Keratinocyte (primary cell): ENCODE results near the gene CSK. TPM values are rescaled to one million over a fixed set of nuclear protein-coding genes. Genes with fewer than 3 reads are reported as not detected.

Experiments used
- DNase-seq: peaks from one replicate; pipeline ENCODE4 v3.0.0-alpha.2; 2011; ENCODE audit warnings: low read depth, missing footprints, low spot score
- FAIRE-seq: peaks from 2 replicates; lab custom pipeline; 2011; peaks lifted over from hg19 to GRCh38; lab: Jason Lieb, UNC
- H2AFZ ChIP-seq: 2 replicates; pipeline ENCODE4 v1.6.0; 2012; ENCODE audit warnings: low read length, control low read depth, inconsistent platforms; ENCODE audit not compliant: control insufficient read depth
- H3K27ac ChIP-seq: 2 replicates; pipeline ENCODE4 v1.5.1; 2011; ENCODE audit warnings: low read length; ENCODE audit not compliant: control insufficient read depth, insufficient read depth
- H3K27me3 ChIP-seq: 3 replicates; pipeline ENCODE4 v1.6.0; 2011; ENCODE audit warnings: low read length; ENCODE audit not compliant: control insufficient read depth, insufficient read depth; ENCODE audit errors: extremely low read depth
- H3K36me3 ChIP-seq, 2 experiments: 2 replicates in 1 of 2; 3 replicates in 1 of 2; pipeline ENCODE4 v1.5.1; 2011; ENCODE audit warnings: low read length in 2 of 2, mild to moderate bottlenecking in 1 of 2; ENCODE audit not compliant: control insufficient read depth in 2 of 2, insufficient read depth in 2 of 2; ENCODE audit errors: extremely low read depth in 1 of 2
- H3K4me1 ChIP-seq: 3 replicates; pipeline ENCODE4 v1.5.1; 2011; ENCODE audit warnings: low read length; ENCODE audit not compliant: control insufficient read depth, insufficient read depth; ENCODE audit errors: extremely low read depth
- H3K4me2 ChIP-seq: 3 replicates; pipeline ENCODE4 v1.6.0; 2011; ENCODE audit warnings: low read depth, low read length; ENCODE audit not compliant: control insufficient read depth, insufficient read depth; ENCODE audit errors: extremely low read depth
- H3K4me3 ChIP-seq, 3 experiments: fragments of 200-600 bp in 1 of 3; sonication (generic) in 1 of 3; 2 replicates in 2 of 3; 3 replicates in 1 of 3; pipeline ENCODE4 v1.5.1; 2011 to 2016; ENCODE audit warnings: low read length in 3 of 3, mild to moderate bottlenecking in 3 of 3, control low read depth in 2 of 3, inconsistent platforms in 1 of 3, low read depth in 1 of 3, mixed read lengths in 1 of 3, mixed run types in 1 of 3, moderate library complexity in 1 of 3; ENCODE audit not compliant: control insufficient read depth in 2 of 3, insufficient read depth in 2 of 3; ENCODE audit errors: extremely low read depth in 1 of 3
- H3K79me2 ChIP-seq: 2 replicates; pipeline ENCODE4 v1.6.0; 2012; ENCODE audit warnings: low read length; ENCODE audit not compliant: control insufficient read depth, insufficient read depth
- H3K9ac ChIP-seq: 3 replicates; pipeline ENCODE4 v1.6.0; 2011; ENCODE audit warnings: low read length; ENCODE audit not compliant: control insufficient read depth, insufficient read depth; ENCODE audit errors: extremely low read depth
- H3K9me1 ChIP-seq: 3 replicates; pipeline ENCODE4 v1.6.0; 2011; ENCODE audit warnings: low read length; ENCODE audit not compliant: control insufficient read depth, insufficient read depth; ENCODE audit errors: extremely low read depth
- H3K9me3 ChIP-seq: 2 replicates; pipeline ENCODE4 v1.5.1; 2012; ENCODE audit warnings: low read depth, low read length; ENCODE audit not compliant: control insufficient read depth
- H4K20me1 ChIP-seq: 3 replicates; pipeline ENCODE4 v1.6.0; 2011; ENCODE audit warnings: low read length; ENCODE audit not compliant: control insufficient read depth, insufficient read depth; ENCODE audit errors: extremely low read depth
- EZH2 ChIP-seq: IDR thresholded peaks from one replicate; pipeline ENCODE4 v1.6.1; 2012; ENCODE audit warnings: inconsistent platforms, mild to moderate bottlenecking, low read length, moderate library complexity
- dilution Hi-C: fragments of 300-500 bp; cut with MboI; formaldehyde crosslinking; loops from one replicate; pipeline ENCODE4 v1.7.0; 2020; ENCODE audit warnings: low sequenced_read_pairs; ENCODE audit not compliant: extremely low pct_ligation_motif_present
- polyA plus RNA-seq, 5 experiments: library from polyadenylated mRNA; depleted of rRNA in 3 of 5; stranded (reverse) in 3 of 5; stranded (forward) in 1 of 5; unstranded in 1 of 5; fragments of >200 nt; gene quantifications; 1 replicate in 1 of 5; 2 replicates in 3 of 5; 3 replicates in 1 of 5; pipeline versions ENCODE4 v1.2.1 to v1.2.3, GENCODE V29; 2011 to 2012; ENCODE audit warnings: missing spikeins in 2 of 5, low read depth in 1 of 5, low replicate concordance in 1 of 5
- TF ChIP-seq, protein P1 (sequence below), 3 experiments: IDR thresholded peaks in 1 of 3; conservative IDR thresholded peaks in 1 of 3; optimal IDR thresholded peaks in 1 of 3; 2 replicates in 2 of 3; 3 replicates in 1 of 3; pipeline versions ENCODE3 to v1.5.1; 2011; ENCODE audit warnings: low read length in 3 of 3, mild to moderate bottlenecking in 3 of 3, moderate library complexity in 2 of 3, control low read depth in 1 of 3, inconsistent platforms in 1 of 3; ENCODE audit not compliant: insufficient read depth in 2 of 3; ENCODE audit errors: extremely low read depth in 1 of 3

Gene CSK
- polyA plus RNA-seq, 1 donor (not counting 4 experiments of a cell fraction or from before 2014, with no cell fraction given), result 17.2 TPM

DNA sequence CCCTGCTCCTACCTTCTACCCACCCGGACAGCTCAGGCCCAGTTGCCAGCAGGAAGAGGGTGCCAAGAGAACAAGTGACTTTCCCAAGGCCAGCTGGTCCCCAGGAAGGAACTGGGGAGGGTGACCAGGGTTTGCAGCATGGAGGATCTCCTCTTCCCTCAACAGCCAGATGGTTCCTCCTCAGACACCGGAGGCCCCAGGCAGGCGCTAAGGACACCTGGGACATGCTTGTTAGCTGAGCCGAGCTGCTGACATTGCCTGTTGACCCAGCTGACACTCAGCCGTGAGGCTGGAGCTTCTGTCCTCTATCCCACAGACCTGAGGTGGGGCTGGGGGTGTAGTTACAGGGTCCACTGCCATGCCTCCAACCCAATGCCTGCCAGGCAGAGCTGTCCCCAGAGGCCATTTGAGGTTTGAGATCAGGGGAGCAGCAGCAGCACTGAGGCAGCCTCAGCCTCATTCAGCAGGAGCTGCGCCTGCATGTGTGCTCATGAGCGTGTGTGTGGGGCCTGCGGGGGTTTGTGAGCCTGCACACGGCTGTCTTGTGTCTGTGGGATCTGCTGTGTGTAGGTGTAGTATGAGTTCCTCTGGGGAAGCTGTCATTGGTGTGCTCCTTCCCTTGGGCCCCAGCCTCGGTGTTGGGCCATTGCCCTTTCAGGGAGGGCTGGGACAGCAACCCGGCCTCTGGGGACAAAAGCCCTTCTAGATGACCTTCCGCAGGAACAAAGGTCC, 51.7 kb downstream of the CSK start:
- no peak overlapping the region for H3K4me2 ChIP-seq
- FAIRE-seq, result no peak
- dilution Hi-C loops, result no loop called here
- TF ChIP-seq, protein P1, sequence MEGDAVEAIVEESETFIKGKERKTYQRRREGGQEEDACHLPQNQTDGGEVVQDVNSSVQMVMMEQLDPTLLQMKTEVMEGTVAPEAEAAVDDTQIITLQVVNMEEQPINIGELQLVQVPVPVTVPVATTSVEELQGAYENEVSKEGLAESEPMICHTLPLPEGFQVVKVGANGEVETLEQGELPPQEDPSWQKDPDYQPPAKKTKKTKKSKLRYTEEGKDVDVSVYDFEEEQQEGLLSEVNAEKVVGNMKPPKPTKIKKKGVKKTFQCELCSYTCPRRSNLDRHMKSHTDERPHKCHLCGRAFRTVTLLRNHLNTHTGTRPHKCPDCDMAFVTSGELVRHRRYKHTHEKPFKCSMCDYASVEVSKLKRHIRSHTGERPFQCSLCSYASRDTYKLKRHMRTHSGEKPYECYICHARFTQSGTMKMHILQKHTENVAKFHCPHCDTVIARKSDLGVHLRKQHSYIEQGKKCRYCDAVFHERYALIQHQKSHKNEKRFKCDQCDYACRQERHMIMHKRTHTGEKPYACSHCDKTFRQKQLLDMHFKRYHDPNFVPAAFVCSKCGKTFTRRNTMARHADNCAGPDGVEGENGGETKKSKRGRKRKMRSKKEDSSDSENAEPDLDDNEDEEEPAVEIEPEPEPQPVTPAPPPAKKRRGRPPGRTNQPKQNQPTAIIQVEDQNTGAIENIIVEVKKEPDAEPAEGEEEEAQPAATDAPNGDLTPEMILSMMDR (optimal IDR thresholded peaks at IDR 0.05 in 1 of 3, IDR thresholded peaks at IDR 0.05 in 1 of 3, conservative IDR thresholded peaks at IDR 0.05 in 1 of 3; ENCODE audit: extremely low read depth in 1 of 3, insufficient read depth in 2 of 3, low read length in 3 of 3), result no peak
- no peak for TF ChIP-seq EZH2
- no peak overlapping the region for H3K27ac ChIP-seq
- peaks cover under 1 to 7% of the 10 kb centered on the region in 2 experiments for H3K36me3 ChIP-seq
- no peak for DNase-seq
- H3K4me3 ChIP-seq, result no peak overlapping the region
- no peak overlapping the region for H2AFZ ChIP-seq
- H3K9me3 ChIP-seq, result no peaks in the 10 kb centered on the region
- H3K9ac ChIP-seq, result no peak overlapping the region
- no peaks in the 10 kb centered on the region for H3K4me1 ChIP-seq
- H3K79me2 ChIP-seq, result no peaks in the 10 kb centered on the region
- H3K9me1 ChIP-seq, result no peaks in the 10 kb centered on the region
- peaks cover 8% of the 10 kb centered on the region for H3K27me3 ChIP-seq
- no peaks in the 10 kb centered on the region for H4K20me1 ChIP-seq

DNA sequence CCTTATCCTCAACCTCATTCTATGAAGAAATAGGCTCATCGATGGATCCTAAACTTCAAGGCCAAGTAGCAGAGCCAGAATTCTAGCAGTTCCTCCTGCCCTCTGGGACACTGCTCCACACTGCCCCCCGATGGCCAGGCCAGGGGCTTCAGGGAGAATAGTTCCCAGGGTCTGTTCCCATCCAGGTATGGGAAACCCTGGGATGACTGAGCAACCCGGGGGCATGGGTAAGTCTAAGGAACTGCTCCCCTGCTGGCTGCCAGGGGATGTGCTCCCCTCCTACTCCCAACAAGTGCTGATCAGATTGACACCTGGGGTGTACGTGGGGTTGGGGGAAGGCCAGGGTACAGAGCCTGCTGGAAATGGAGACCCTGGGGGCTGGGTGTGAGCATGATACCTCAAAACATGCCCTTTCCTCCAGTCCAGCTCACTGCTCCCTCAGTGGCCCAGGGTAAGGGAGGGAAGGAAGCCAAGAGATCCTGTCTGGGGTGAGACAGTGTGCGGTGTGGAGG, 53.5 kb downstream of the CSK start:
- no peak for TF ChIP-seq EZH2
- TF ChIP-seq, protein P1 (optimal IDR thresholded peaks at IDR 0.05 in 1 of 3, IDR thresholded peaks at IDR 0.05 in 1 of 3, conservative IDR thresholded peaks at IDR 0.05 in 1 of 3; ENCODE audit: extremely low read depth in 1 of 3, insufficient read depth in 2 of 3, low read length in 3 of 3), result peak; percentile 80 to 98 (median 88)
- Histone ChIP-seq H3K4me1 (no peaks in the 10 kb centered on the region), H3K79me2 (no peaks in the 10 kb centered on the region), H3K27ac (no peak overlapping the region), H3K9me1 (no peaks in the 10 kb centered on the region), H3K36me3 (peaks cover 4 to 9% of the 10 kb centered on the region in 2 experiments), H4K20me1 (no peaks in the 10 kb centered on the region), H3K9ac (no peak overlapping the region), H3K4me3 (no peak overlapping the region), H3K4me2 (no peak overlapping the region), H3K27me3 (peaks cover 5% of the 10 kb centered on the region), H2AFZ (no peak overlapping the region), H3K9me3 (no peaks in the 10 kb centered on the region)
- FAIRE-seq (no peak), DNase-seq (peak; percentile 67)
- dilution Hi-C loops, result no loop called here
